Activated T-cell treated with anti-CD3 and anti-CD28 coated beads, Interleukin-2, amount 50 U/mL, for 72 hours (primary cell): ENCODE data around the gene ZYG11B. TPM values are rescaled to one million over a fixed set of nuclear protein-coding genes. Genes with fewer than 3 reads are reported as not detected.
"Not testable (repeated sequence)": the region's sequence is repeated elsewhere in the genome, so short reads cannot be mapped to it uniquely, and the experiment has no call there.

Experiments
- ATAC-seq, 2 donors: fragments of 150-1000 bp; cut with Tn5 transposase; replicated peaks in 1 of 2; 2 replicates each; pipeline ENCODE4 v1.10.0; 2021; ENCODE audit warnings: moderate library complexity in 2 of 2, mild to moderate bottlenecking in 1 of 2
- DNase-seq, 2 donors: peaks; one replicate each; pipeline ENCODE4 v3.0.0; 2021 to 2022; ENCODE audit warnings: mixed read lengths in 1 of 2
- H3K27ac Mint-ChIP-seq: one replicate; pipeline ENCODE4 v1.8.0; 2022; ENCODE audit warnings: mild to moderate bottlenecking, moderate library complexity, mixed read lengths
- H3K27me3 Mint-ChIP-seq: one replicate; pipeline ENCODE4 v1.8.0; 2022; ENCODE audit warnings: low read depth, mixed read lengths
- H3K36me3 Mint-ChIP-seq, 2 donors: one replicate each; pipeline ENCODE4 v1.8.0; 2022; ENCODE audit warnings: mixed read lengths in 2 of 2, mild to moderate bottlenecking in 1 of 2; ENCODE audit not compliant: insufficient read depth in 2 of 2
- H3K4me1 Mint-ChIP-seq: one replicate; pipeline ENCODE4 v1.8.0; 2022; ENCODE audit warnings: low read depth, mixed read lengths
- H3K4me3 Mint-ChIP-seq, 2 donors: one replicate each; pipeline ENCODE4 v1.8.0; 2022; ENCODE audit warnings: mild to moderate bottlenecking in 2 of 2, mixed read lengths in 2 of 2, moderate library complexity in 2 of 2
- H3K9me3 Mint-ChIP-seq, 2 donors: one replicate each; pipeline ENCODE4 v1.8.0; 2022; ENCODE audit warnings: mixed read lengths in 2 of 2
- total RNA-seq, 2 donors: library from RNA; stranded (reverse); gene quantifications; one replicate each; pipeline ENCODE4 v1.2.3, GENCODE V29; 2022

ZYG11B gene
- total RNA-seq, 2 donors from 2014 or later, result 13.4 to 13.9 TPM

GRCh38 chr1:52725903-52726264, 369 bp upstream of the ZYG11B start:
- no peak for ATAC-seq
- H3K4me1 Mint-ChIP-seq, result peaks cover 43% of the 10 kb centered on the region
- H3K9me3 Mint-ChIP-seq, result no peaks in the 10 kb centered on the region
- peaks cover 5 to 6% of the 10 kb centered on the region in 2 donors for H3K36me3 Mint-ChIP-seq
- peak overlapping the region; percentile 58 for H3K27ac Mint-ChIP-seq
- no peak for DNase-seq
- H3K4me3 Mint-ChIP-seq, result peak overlapping the region; percentile 79 to 88
- H3K27me3 Mint-ChIP-seq, result no peaks in the 10 kb centered on the region

DNA sequence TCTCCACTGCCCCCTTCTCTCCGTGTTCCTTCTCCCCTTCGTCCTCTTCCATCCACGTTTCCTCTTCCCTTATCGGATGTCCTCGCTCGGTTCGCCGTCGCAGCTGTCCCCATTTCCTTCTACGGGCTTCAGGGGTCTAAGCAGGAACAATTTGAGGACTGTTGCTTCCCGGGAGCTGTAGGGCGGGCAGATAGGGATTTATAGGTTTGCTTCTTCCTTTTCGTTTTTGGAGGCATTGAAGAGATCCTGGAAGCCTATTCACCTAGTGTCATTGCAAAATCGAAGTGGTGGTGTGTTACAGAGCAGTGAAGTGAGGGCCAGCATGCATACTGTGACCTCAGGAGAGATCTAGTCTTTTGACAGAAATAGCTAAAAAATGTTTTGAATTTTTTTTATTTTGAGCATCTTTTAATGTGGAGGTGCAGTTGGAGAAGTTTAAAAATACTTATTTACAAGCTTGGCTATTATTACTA, 897 bp downstream of the ZYG11B start:
- Mint-ChIP-seq H3K4me1 (peaks cover 43% of the 10 kb centered on the region), H3K36me3 (peaks cover 6 to 7% of the 10 kb centered on the region in 2 donors), H3K4me3 (peak overlapping the region; percentile 95 to 96), H3K27me3 (no peaks in the 10 kb centered on the region), H3K27ac (peak overlapping the region; percentile 89), H3K9me3 (no peaks in the 10 kb centered on the region)
- peak; percentile 20 to 23 for DNase-seq
- no peak for ATAC-seq

- ATAC-seq, result no peak
These were observed 1.9 kb downstream of the ZYG11B start for GRCh38 chr1:52727956-52728656.

GRCh38 chr1:52733368-52733767, 7.1 kb downstream of the ZYG11B start:
- Mint-ChIP-seq H3K4me1 (peaks cover 15% of the 10 kb centered on the region), H3K9me3 (no peaks in the 10 kb centered on the region), H3K36me3 (peaks cover 0 to 2% of the 10 kb centered on the region in 2 donors), H3K27me3 (no peaks in the 10 kb centered on the region), H3K4me3 (no peak overlapping the region), H3K27ac (no peak overlapping the region)
- ATAC-seq (no peak), DNase-seq (no peak)

More at GRCh38 chr1:52727956-52728656, 1.9 kb downstream of the ZYG11B start:
- Mint-ChIP-seq H3K27ac (no peak overlapping the region), H3K27me3 (no peaks in the 10 kb centered on the region), H3K36me3 (peaks cover 6 to 7% of the 10 kb centered on the region in 2 donors), H3K4me3 (peak overlapping the region; percentile 57 to 95), H3K4me1 (peaks cover 43% of the 10 kb centered on the region), H3K9me3 (no peaks in the 10 kb centered on the region)
- no peak for DNase-seq

GRCh38 chr1:52735371-52735770, 9.1 kb downstream of the ZYG11B start:
- ATAC-seq, H3K27ac Mint-ChIP-seq, H3K27me3 Mint-ChIP-seq, H3K9me3 Mint-ChIP-seq, H3K36me3 Mint-ChIP-seq, DNase-seq, H3K4me3 Mint-ChIP-seq: not testable (repeated sequence)
- peaks cover 13% of the 10 kb centered on the region for H3K4me1 Mint-ChIP-seq

GRCh38 chr1:52738148-52738547, 11.9 kb downstream of the ZYG11B start:
- Mint-ChIP-seq H3K9me3 (peaks cover 0 to 1% of the 10 kb centered on the region in 2 donors), H3K27me3 (no peaks in the 10 kb centered on the region), H3K4me1 (peaks cover 19% of the 10 kb centered on the region), H3K36me3 (peaks cover 0 to 4% of the 10 kb centered on the region in 2 donors), H3K27ac (no peak overlapping the region), H3K4me3 (no peak overlapping the region)
- ATAC-seq, result no peak
- no peak for DNase-seq

GRCh38 chr1:52738893-52739292, 12.6 kb downstream of the ZYG11B start:
- no peak for DNase-seq
- no peak overlapping the region for H3K4me3 Mint-ChIP-seq
- peaks cover 0 to 1% of the 10 kb centered on the region in 2 donors for H3K9me3 Mint-ChIP-seq
- no peak for ATAC-seq
- no peak overlapping the region for H3K27ac Mint-ChIP-seq
- H3K4me1 Mint-ChIP-seq, result peaks cover 19% of the 10 kb centered on the region
- H3K36me3 Mint-ChIP-seq, result peaks cover 0 to 4% of the 10 kb centered on the region in 2 donors
- no peaks in the 10 kb centered on the region for H3K27me3 Mint-ChIP-seq

DNA sequence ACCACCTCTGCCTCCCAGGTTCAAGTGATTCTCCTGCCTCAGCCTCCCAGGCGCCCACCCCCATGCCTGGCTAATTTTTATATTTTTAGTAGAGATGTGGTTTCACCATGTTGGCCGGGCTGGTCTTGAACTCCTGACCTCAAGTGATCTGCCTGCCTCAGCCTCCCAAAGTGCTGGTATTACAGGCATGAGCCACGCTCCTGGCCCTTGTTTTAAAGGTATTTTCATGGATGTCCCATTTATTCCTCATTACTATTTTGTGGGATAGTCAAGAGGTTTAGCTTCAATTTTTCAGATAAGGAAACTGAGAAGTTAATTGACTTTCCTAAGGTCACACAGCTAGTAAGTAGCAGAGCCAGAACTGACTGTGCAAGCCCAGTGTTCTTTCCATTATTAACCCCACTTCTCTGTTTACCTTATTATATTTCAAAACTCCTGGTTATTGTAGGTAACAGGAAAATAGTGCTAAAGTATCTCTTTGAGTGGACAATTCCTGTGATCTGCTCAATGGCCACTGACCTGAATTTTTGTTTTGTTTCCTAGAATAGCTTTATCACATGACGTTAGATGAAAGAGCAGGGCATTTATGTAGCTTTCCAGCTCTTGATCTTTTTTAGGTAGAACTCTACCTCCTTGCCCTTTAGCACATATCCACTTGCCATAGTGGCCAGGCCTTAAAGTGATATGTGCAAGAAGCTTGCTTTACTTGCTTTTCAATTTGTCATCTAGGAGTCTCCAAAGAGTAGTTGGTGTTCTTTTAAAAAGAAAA, 13.6 kb downstream of the ZYG11B start:
- ATAC-seq (no peak), DNase-seq (no peak)
- H3K27me3 Mint-ChIP-seq, result no peaks in the 10 kb centered on the region
- peaks cover 0 to 4% of the 10 kb centered on the region in 2 donors for H3K36me3 Mint-ChIP-seq
- H3K27ac Mint-ChIP-seq, result no peak overlapping the region
- H3K9me3 Mint-ChIP-seq, result peaks cover 0 to 1% of the 10 kb centered on the region in 2 donors
- H3K4me1 Mint-ChIP-seq, result peaks cover 19% of the 10 kb centered on the region
- no peak overlapping the region for H3K4me3 Mint-ChIP-seq

DNA sequence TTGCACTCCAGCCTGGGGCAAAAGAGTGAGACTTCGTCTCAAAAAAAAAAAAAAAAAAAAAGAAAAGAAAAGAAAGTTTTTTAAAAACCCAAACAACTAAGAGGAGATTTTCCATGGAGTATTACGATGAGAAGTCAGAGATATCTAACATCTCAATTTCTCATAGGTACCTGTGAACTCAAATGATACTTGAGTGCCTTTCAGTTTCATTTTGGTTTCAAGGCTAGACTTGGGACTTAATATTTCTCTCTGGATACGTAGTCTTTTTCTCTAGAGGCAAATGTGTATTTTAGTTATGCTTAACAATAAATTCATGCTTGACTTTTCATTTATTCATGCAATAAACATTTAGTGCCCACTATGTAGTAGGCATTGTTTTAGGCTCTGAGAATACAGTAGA, 15.0 kb downstream of the ZYG11B start:
- no peak for ATAC-seq
- Mint-ChIP-seq H3K27me3 (no peaks in the 10 kb centered on the region), H3K27ac (no peak overlapping the region), H3K36me3 (peaks cover 0 to 4% of the 10 kb centered on the region in 2 donors), H3K4me1 (peaks cover 19% of the 10 kb centered on the region), H3K4me3 (peak overlapping the region; percentile 17 to 67), H3K9me3 (peaks cover 0 to 1% of the 10 kb centered on the region in 2 donors)
- DNase-seq, result no peak

DNA sequence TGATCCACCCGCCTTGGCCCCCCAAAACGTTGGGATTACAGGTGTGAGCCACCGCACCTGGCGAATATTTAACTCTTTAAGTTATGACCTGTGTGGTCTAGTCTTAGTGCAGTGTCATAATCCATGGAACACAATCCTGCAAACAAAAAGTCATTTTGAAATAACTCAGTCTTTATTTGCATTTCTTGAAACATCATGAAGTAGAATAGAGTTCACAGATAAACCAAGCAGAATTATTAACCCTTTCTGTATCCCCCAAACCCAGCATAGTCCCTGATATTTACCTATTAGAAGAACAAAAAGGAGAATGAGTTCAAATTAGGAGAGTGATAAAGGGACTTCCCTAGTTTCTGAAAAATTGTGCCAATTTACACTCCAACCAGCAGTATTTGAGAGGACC, 19.9 kb downstream of the ZYG11B start:
- H3K9me3 Mint-ChIP-seq, result peaks cover 0 to 1% of the 10 kb centered on the region in 2 donors
- no peaks in the 10 kb centered on the region for H3K27me3 Mint-ChIP-seq
- H3K4me3 Mint-ChIP-seq, result no peak overlapping the region
- ATAC-seq (no peak), DNase-seq (no peak)
- peaks cover 4% of the 10 kb centered on the region for H3K4me1 Mint-ChIP-seq
- no peak overlapping the region for H3K27ac Mint-ChIP-seq
- peaks cover 0 to 4% of the 10 kb centered on the region in 2 donors for H3K36me3 Mint-ChIP-seq

DNA sequence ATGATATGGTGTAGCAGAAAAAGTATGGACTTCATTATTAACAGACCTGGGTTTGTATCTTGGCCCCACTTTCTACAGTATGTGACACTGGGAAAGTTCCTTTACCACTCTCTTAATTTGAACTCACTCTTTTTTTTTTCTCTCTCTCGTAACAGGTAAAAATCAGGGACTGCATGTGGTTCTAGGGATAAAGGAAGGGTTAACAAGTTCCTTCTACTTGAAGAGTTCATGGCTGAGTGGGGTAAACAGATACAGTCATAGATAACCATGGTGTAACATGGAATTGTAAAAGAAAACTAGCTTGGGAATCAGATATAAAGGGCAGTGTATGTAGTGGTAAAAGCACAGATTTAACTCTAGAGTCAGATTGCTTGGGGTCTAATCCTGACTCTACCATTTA, 21.2 kb downstream of the ZYG11B start:
- Mint-ChIP-seq H3K4me1 (no peaks in the 10 kb centered on the region), H3K27me3 (no peaks in the 10 kb centered on the region), H3K4me3 (no peak overlapping the region), H3K36me3 (no peaks in the 10 kb centered on the region), H3K27ac (no peak overlapping the region), H3K9me3 (no peaks in the 10 kb centered on the region)
- DNase-seq (no peak), ATAC-seq (no peak)

- ATAC-seq (no peak), DNase-seq (no peak)
- Mint-ChIP-seq H3K27me3 (no peaks in the 10 kb centered on the region), H3K9me3 (no peaks in the 10 kb centered on the region), H3K27ac (no peak overlapping the region), H3K4me1 (no peaks in the 10 kb centered on the region), H3K4me3 (no peak overlapping the region), H3K36me3 (no peaks in the 10 kb centered on the region)
These were observed 21.9 kb downstream of the ZYG11B start for GRCh38 chr1:52748119-52748518.

- ATAC-seq, H3K27ac Mint-ChIP-seq, H3K27me3 Mint-ChIP-seq, H3K4me3 Mint-ChIP-seq, H3K9me3 Mint-ChIP-seq, DNase-seq, H3K4me1 Mint-ChIP-seq, H3K36me3 Mint-ChIP-seq: not testable (repeated sequence)
These were observed 23.2 kb downstream of the ZYG11B start for GRCh38 chr1:52749496-52749895.
